C4-2B (cell line): ENCODE measurements around the gene BUD13.

ENCODE experiments used
- ZFX ChIP-seq: fragments of 450-650 bp; IDR thresholded peaks from 2 replicates; pipeline ENCODE4 v1.6.1; 2017
- TF ChIP-seq, protein P1 (sequence below): fragments of 450-650 bp; conservative IDR thresholded peaks from 2 replicates; pipeline ENCODE4 v1.5.1; 2017; ENCODE audit warnings: mild to moderate bottlenecking

DNA sequence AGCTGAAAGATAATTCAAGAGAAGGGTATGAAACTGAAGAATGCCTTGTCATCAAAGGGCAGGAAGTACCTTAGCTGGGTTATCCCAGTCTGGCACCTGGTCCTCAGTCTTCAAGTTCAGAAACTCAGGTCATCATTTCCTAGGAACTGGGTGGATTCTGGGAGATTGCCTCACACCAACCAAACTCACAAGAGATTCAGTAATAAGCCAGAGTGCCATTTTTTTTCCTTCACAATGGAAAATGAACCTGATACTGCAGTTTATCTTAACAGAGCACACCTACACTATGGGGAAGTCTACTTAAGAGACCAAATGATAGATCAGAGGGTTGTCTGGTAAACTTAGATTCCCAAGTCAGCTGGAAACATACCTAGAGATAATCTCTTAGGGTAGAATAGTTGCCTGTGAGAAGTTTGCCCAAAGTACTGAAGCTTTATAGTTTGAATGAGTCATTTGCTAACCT lies 3.8 kb upstream of the BUD13 start:
- TF ChIP-seq, protein P1, sequence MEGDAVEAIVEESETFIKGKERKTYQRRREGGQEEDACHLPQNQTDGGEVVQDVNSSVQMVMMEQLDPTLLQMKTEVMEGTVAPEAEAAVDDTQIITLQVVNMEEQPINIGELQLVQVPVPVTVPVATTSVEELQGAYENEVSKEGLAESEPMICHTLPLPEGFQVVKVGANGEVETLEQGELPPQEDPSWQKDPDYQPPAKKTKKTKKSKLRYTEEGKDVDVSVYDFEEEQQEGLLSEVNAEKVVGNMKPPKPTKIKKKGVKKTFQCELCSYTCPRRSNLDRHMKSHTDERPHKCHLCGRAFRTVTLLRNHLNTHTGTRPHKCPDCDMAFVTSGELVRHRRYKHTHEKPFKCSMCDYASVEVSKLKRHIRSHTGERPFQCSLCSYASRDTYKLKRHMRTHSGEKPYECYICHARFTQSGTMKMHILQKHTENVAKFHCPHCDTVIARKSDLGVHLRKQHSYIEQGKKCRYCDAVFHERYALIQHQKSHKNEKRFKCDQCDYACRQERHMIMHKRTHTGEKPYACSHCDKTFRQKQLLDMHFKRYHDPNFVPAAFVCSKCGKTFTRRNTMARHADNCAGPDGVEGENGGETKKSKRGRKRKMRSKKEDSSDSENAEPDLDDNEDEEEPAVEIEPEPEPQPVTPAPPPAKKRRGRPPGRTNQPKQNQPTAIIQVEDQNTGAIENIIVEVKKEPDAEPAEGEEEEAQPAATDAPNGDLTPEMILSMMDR = no peak
- TF ChIP-seq ZFX = no peak
